Naive B cell (primary cell): ENCODE data around the gene PRKAG2. TPM values are rescaled to one million over a fixed set of nuclear protein-coding genes. Genes with fewer than 3 reads are reported as not detected.

ENCODE experiments used
- ATAC-seq, 2 donors: fragments of 150-1000 bp; cut with Tn5 transposase; 2 replicates each; pipeline ENCODE4 v1.10.0; 2021; ENCODE audit warnings: low read depth in 2 of 2, mild to moderate bottlenecking in 2 of 2, moderate library complexity in 2 of 2
- DNase-seq: peaks from one replicate; pipeline ENCODE4 v3.0.0; 2022
- H3K27ac Mint-ChIP-seq, 6 donors: one replicate each; pipeline ENCODE4 v1.8.0; 2020 to 2022; ENCODE audit warnings: mild to moderate bottlenecking in 6 of 6, mixed read lengths in 6 of 6, moderate library complexity in 5 of 6, inconsistent platforms in 2 of 6
- H3K27me3 Mint-ChIP-seq, 3 donors: one replicate each; pipeline ENCODE4 v1.8.0; 2021 to 2022; ENCODE audit warnings: mixed read lengths in 3 of 3, mild to moderate bottlenecking in 1 of 3
- H3K36me3 Mint-ChIP-seq, 2 donors: one replicate each; pipeline ENCODE4 v1.8.0; 2020 to 2022; ENCODE audit warnings: mixed read lengths in 2 of 2, inconsistent platforms in 1 of 2, mild to moderate bottlenecking in 1 of 2
- H3K4me1 Mint-ChIP-seq, 3 donors: one replicate each; pipeline ENCODE4 v1.8.0; 2020 to 2022; ENCODE audit warnings: mixed read lengths in 3 of 3, inconsistent platforms in 1 of 3, mild to moderate bottlenecking in 1 of 3, moderate library complexity in 1 of 3
- H3K4me3 Mint-ChIP-seq, 8 donors: one replicate each; pipeline ENCODE4 v1.8.0; 2020 to 2022; ENCODE audit warnings: mild to moderate bottlenecking in 8 of 8, mixed read lengths in 8 of 8, moderate library complexity in 8 of 8, inconsistent platforms in 2 of 8
- H3K9me3 Mint-ChIP-seq, 7 donors: one replicate each; pipeline ENCODE4 v1.8.0; 2020 to 2022; ENCODE audit warnings: mixed read lengths in 7 of 7, mild to moderate bottlenecking in 5 of 7, inconsistent platforms in 2 of 7, moderate library complexity in 1 of 7
- polyA plus RNA-seq, 6 donors: library from polyadenylated mRNA; unstranded; fragments of 300-500 nt; fragmentation: Illumina TruSeq; gene quantifications; one replicate each; pipeline ENCODE4 v1.2.3, GENCODE V29; 2021; ENCODE audit warnings: low read depth in 6 of 6

The PRKAG2 gene
- polyA plus RNA-seq, 6 donors from 2014 or later = 16.2 to 25.4 (median 20.0) TPM

- Mint-ChIP-seq H3K9me3 (no peaks in the 10 kb centered on the region), H3K27ac (peak overlapping the region in 2 of 6 donors; percentile 56 to 81), H3K4me3 (no peak overlapping the region), H3K27me3 (no peaks in the 10 kb centered on the region), H3K4me1 (peaks cover 6 to 14% (median 12%) of the 10 kb centered on the region in 3 donors), H3K36me3 (peaks cover 15 to 20% of the 10 kb centered on the region in 2 donors)
- DNase-seq (no peak), ATAC-seq (no peak)
Observed at GRCh38 chr7:151704960-151705635, 171.8 kb downstream of the PRKAG2 start.

- Mint-ChIP-seq H3K4me3 (no peak overlapping the region), H3K27ac (no peak overlapping the region), H3K27me3 (no peaks in the 10 kb centered on the region), H3K36me3 (peaks cover 14 to 17% of the 10 kb centered on the region in 2 donors), H3K4me1 (peaks cover 6 to 18% (median 12%) of the 10 kb centered on the region in 3 donors), H3K9me3 (no peaks in the 10 kb centered on the region)
- ATAC-seq = no peak
- DNase-seq = no peak
Observed at GRCh38 chr7:151704299-151704959, 172.5 kb downstream of the PRKAG2 start.

- peaks cover 8 to 18% of the 10 kb centered on the region in 2 donors for H3K36me3 Mint-ChIP-seq
- H3K27ac Mint-ChIP-seq = no peak overlapping the region
- no peak for ATAC-seq
- H3K4me3 Mint-ChIP-seq = no peak overlapping the region
- peaks cover 6 to 27% (median 19%) of the 10 kb centered on the region in 3 donors for H3K4me1 Mint-ChIP-seq
- no peak for DNase-seq
- H3K27me3 Mint-ChIP-seq = no peaks in the 10 kb centered on the region
- no peaks in the 10 kb centered on the region for H3K9me3 Mint-ChIP-seq
Observed at GRCh38 chr7:151702961-151703360, 174.0 kb downstream of the PRKAG2 start.

DNA sequence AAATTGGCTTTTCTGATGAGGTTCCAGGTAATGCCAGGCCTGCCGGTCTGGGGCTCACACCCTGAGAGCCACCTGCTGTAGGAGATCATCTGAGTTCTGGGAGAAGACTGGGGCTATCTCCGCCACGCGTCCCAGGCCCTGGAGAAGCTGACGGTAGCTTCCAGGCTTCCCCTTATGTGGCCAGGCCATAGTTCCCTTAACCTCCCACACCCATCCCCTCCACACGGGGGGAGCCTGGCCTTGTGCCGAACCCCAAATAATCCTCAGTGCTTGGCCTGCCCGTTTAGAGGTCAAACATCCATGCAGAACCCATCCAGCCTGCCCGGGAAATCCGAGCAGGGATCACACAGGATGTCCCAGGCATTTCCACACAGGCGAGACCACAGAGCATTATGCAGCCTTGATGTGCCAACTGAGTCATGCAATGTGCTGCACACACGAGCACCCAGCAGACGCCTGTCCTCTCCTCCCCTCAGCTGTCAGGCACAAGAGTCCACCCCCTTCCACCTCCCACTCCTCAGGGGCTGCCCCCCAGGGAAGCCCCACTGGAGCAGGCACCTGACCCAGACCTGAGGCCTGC lies 176.2 kb downstream of the PRKAG2 start:
- Mint-ChIP-seq H3K4me1 (peaks cover 14 to 22% (median 17%) of the 10 kb centered on the region in 3 donors), H3K4me3 (no peak overlapping the region), H3K9me3 (no peaks in the 10 kb centered on the region), H3K27me3 (no peaks in the 10 kb centered on the region), H3K27ac (no peak overlapping the region), H3K36me3 (peaks cover 8 to 18% of the 10 kb centered on the region in 2 donors)
- no peak for ATAC-seq
- no peak for DNase-seq

- H3K27me3 Mint-ChIP-seq = no peaks in the 10 kb centered on the region
- H3K9me3 Mint-ChIP-seq = no peaks in the 10 kb centered on the region
- H3K4me1 Mint-ChIP-seq = peaks cover 14 to 25% (median 20%) of the 10 kb centered on the region in 3 donors
- H3K36me3 Mint-ChIP-seq = peaks cover 8 to 18% of the 10 kb centered on the region in 2 donors
- peak overlapping the region in 1 of 6 donors; percentile 39 for H3K27ac Mint-ChIP-seq
- no peak for DNase-seq
- no peak for ATAC-seq
- no peak overlapping the region for H3K4me3 Mint-ChIP-seq
Observed at GRCh38 chr7:151699928-151700319, 177.0 kb downstream of the PRKAG2 start.

DNA sequence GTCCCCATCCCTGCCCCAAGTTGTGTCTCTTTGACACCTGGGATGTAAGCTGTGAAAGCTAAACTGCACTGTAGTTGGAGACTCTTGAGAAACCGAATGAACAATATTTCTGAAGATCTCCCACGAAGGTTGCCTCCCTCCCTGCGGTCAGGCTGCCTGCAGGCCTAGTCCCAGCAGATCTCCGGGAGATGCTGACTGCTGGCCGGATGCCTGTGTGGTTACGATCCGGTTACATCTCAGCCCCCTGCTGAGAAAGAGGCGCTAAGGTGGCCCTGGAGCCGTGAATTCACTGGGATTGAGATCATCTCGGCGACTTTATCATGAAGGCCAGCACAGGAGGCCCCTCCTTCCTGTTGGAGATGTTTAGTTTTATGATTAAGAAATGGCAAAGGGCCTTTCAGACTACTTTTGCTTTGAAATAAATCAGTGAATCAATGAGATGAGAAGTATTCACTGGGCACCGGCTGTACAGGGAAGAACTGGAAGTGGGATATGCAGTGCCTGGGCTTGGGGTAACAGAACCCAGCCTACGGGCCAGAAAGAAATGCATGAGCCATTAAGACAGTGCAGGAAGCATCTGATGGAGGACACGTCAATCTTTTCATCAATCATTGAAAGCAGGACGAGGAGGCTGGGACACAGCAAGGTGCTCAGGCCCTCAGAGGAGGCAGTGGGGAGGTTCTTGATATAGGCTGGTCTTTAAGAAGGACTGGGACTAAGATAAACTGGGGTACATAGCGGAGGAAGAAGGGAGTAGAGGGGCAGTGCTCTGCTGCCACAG lies 177.6 kb downstream of the PRKAG2 start:
- no peak for ATAC-seq
- no peak for DNase-seq
- no peaks in the 10 kb centered on the region for H3K27me3 Mint-ChIP-seq
- no peaks in the 10 kb centered on the region for H3K9me3 Mint-ChIP-seq
- no peak overlapping the region for H3K4me3 Mint-ChIP-seq
- H3K4me1 Mint-ChIP-seq = peaks cover 17 to 26% (median 20%) of the 10 kb centered on the region in 3 donors
- H3K27ac Mint-ChIP-seq = peak overlapping the region in 2 of 6 donors; percentile 19 to 39
- H3K36me3 Mint-ChIP-seq = peaks cover 8 to 18% of the 10 kb centered on the region in 2 donors

DNA sequence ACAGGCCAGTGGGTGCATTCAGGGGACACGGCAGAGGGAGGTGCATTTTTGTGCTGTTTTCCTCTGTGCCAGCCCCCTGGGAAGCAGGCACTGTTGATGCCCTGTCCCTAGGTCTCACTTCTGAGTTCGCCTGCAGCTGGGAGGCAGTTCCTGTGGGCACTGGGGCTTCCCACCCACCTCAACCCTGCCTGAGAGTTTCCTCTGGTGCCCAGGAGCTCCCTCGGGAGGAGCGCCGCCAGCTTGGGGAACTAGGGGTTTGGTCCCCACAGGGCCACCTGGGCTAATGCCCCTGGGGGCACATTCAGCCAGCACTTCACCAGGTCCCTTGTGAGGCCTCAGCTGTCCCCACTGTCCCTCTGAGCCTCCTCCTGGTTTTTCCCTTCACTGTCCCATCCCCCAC lies 179.0 kb downstream of the PRKAG2 start:
- Mint-ChIP-seq H3K27ac (no peak overlapping the region), H3K9me3 (no peaks in the 10 kb centered on the region), H3K27me3 (no peaks in the 10 kb centered on the region), H3K36me3 (peaks cover 8 to 18% of the 10 kb centered on the region in 2 donors), H3K4me1 (peaks cover 18 to 29% (median 20%) of the 10 kb centered on the region in 3 donors), H3K4me3 (no peak overlapping the region)
- DNase-seq (no peak), ATAC-seq (no peak)

GRCh38 chr7:151697515-151697895 lies 179.4 kb downstream of the PRKAG2 start:
- Mint-ChIP-seq H3K4me1 (peaks cover 18 to 29% (median 20%) of the 10 kb centered on the region in 3 donors), H3K4me3 (peak overlapping the region in 1 of 8 donors; percentile 42), H3K9me3 (no peaks in the 10 kb centered on the region), H3K27me3 (no peaks in the 10 kb centered on the region), H3K27ac (peak overlapping the region in 1 of 6 donors; percentile 45), H3K36me3 (peaks cover 8 to 17% of the 10 kb centered on the region in 2 donors)
- no peak for ATAC-seq
- no peak for DNase-seq

DNA sequence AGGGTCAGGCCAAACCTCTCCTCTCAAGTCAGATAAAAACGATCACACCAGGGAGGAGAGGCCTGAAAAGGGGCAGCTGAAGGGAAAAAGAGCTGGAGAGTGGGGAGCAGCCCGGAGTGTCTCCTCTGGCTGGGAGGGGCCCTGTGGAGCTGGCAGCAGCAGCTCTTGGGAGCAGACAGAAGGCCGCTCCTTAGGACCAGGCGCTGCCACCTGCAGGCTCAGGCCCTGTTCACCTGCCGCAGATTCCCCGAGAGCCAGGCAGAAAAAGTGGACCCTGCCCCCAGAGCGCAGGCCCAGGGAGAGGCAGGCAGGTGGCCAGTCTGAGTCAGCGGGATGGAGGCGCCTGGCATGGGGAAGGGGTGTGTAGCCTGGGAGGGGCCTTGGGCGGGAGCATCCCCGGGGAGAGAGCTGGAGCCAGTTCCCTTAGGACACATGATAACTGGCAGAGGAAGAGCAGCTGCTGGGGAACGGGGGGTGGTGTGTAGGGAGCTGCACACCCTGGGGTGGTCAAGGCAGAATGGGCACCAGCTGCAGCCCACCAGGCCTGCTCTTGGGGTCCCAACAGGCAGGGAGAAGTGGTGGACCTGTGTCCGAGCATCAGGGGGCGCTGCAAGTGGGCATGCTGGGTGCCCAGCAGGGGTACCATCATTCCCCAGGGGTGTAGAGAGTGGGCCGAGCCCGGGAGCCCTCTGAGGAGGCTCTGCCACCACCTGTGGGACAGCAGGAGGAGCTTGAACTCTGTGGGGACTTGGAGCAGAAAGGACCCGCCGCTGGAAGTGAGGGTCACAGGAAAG lies 180.0 kb downstream of the PRKAG2 start:
- Mint-ChIP-seq H3K27me3 (no peaks in the 10 kb centered on the region), H3K27ac (peak overlapping the region in 3 of 6 donors; percentile 24 to 72 (median 45)), H3K4me3 (peak overlapping the region in 1 of 8 donors; percentile 60), H3K4me1 (peaks cover 18 to 29% (median 20%) of the 10 kb centered on the region in 3 donors), H3K9me3 (no peaks in the 10 kb centered on the region), H3K36me3 (peaks cover 8 to 14% of the 10 kb centered on the region in 2 donors)
- ATAC-seq (no peak), DNase-seq (no peak)

GRCh38 chr7:151695951-151696541 lies 180.9 kb downstream of the PRKAG2 start:
- ATAC-seq (no peak), DNase-seq (no peak)
- Mint-ChIP-seq H3K9me3 (no peaks in the 10 kb centered on the region), H3K36me3 (peaks cover 2 to 10% of the 10 kb centered on the region in 2 donors), H3K4me1 (peaks cover 15 to 29% (median 20%) of the 10 kb centered on the region in 3 donors), H3K4me3 (no peak overlapping the region), H3K27ac (peak overlapping the region in 1 of 6 donors; percentile 54), H3K27me3 (no peaks in the 10 kb centered on the region)

- Mint-ChIP-seq H3K27ac (peak overlapping the region in 1 of 6 donors; percentile 44), H3K9me3 (no peaks in the 10 kb centered on the region), H3K4me3 (no peak overlapping the region), H3K27me3 (no peaks in the 10 kb centered on the region), H3K36me3 (peaks cover under 1 to 8% of the 10 kb centered on the region in 2 donors), H3K4me1 (peaks cover 15 to 29% (median 20%) of the 10 kb centered on the region in 3 donors)
- DNase-seq (no peak), ATAC-seq (no peak)
Observed at GRCh38 chr7:151694828-151695580, 181.9 kb downstream of the PRKAG2 start.

GRCh38 chr7:151694441-151694827 lies 182.5 kb downstream of the PRKAG2 start:
- Mint-ChIP-seq H3K27ac (peak overlapping the region in 1 of 6 donors; percentile 33), H3K27me3 (no peaks in the 10 kb centered on the region), H3K9me3 (no peaks in the 10 kb centered on the region), H3K36me3 (peaks cover 2 to 6% of the 10 kb centered on the region in 2 donors), H3K4me1 (peaks cover 11 to 29% (median 17%) of the 10 kb centered on the region in 3 donors), H3K4me3 (no peak overlapping the region)
- DNase-seq (no peak), ATAC-seq (no peak)
